Small intestine (tissue), 7 donors: Measurements from ENCODE around the gene CNOT11. TPM values are rescaled to one million over a fixed set of nuclear protein-coding genes. Genes with fewer than 3 reads are reported as not detected.
"Not testable (repeated sequence)": the region's sequence is repeated elsewhere in the genome, so short reads cannot be mapped to it uniquely, and the experiment has no call there.

Source experiments
- DNase-seq, 2 donors: peaks; one replicate each; pipeline versions ENCODE4 v3.0.0 to v3.0.0-alpha.2; 2013
- FAIRE-seq: peaks from 2 replicates; lab custom pipeline; 2012; peaks lifted over from hg19 to GRCh38; lab: Jason Lieb, UNC
- H3K27ac ChIP-seq, 3 donors: one replicate each; pipeline ENCODE4 v1.5.1; 2013; ENCODE audit warnings: low read length in 2 of 3, mild to moderate bottlenecking in 2 of 3, control low read depth in 1 of 3, inconsistent platforms in 1 of 3, low read depth in 1 of 3, moderate library complexity in 1 of 3
- H3K27me3 ChIP-seq, 3 donors: one replicate each; pipeline ENCODE4 v1.6.1; 2013; ENCODE audit warnings: low read length in 3 of 3, inconsistent platforms in 1 of 3; ENCODE audit not compliant: control insufficient read depth in 3 of 3, insufficient read depth in 3 of 3
- H3K36me3 ChIP-seq, 3 donors: one replicate each; pipeline ENCODE4 v1.6.1; 2013; ENCODE audit warnings: low read length in 3 of 3, inconsistent platforms in 1 of 3, low read depth in 1 of 3, mild to moderate bottlenecking in 1 of 3, moderate library complexity in 1 of 3; ENCODE audit not compliant: control insufficient read depth in 3 of 3, insufficient read depth in 2 of 3
- H3K4me1 ChIP-seq, 3 donors: one replicate each; pipeline ENCODE4 v1.6.1; 2013; ENCODE audit warnings: low read length in 2 of 3, inconsistent platforms in 1 of 3, low read depth in 1 of 3, mild to moderate bottlenecking in 1 of 3, moderate library complexity in 1 of 3; ENCODE audit not compliant: control insufficient read depth in 3 of 3, insufficient read depth in 2 of 3
- H3K4me3 ChIP-seq, 3 donors: one replicate each; pipeline ENCODE4 v1.5.1; 2013; ENCODE audit warnings: low read length in 3 of 3, control low read depth in 1 of 3, inconsistent platforms in 1 of 3, low read depth in 1 of 3, mild to moderate bottlenecking in 1 of 3, moderate library complexity in 1 of 3
- H3K9me3 ChIP-seq, 2 donors: one replicate each; pipeline ENCODE4 v1.6.1; 2013; ENCODE audit warnings: low read depth in 1 of 2, low read length in 1 of 2; ENCODE audit not compliant: control insufficient read depth in 2 of 2, insufficient read depth in 1 of 2
- WGBS, 3 donors: extraction: QIAGEN DNeasy Blood & Tissue Kit; methylation state at CpG; one replicate each; pipeline ENCODE4 v1.1.7; 2013; 5-methylcytosine and 5-hydroxymethylcytosine counted together
- polyA plus RNA-seq, 4 donors: library from polyadenylated mRNA; stranded (reverse) in 3 of 4; unstranded in 1 of 4; fragments of 200-250 nt in 3 of 4; fragments of 120-200 nt in 1 of 4; gene quantifications; one replicate each; pipeline versions ENCODE4 v1.2.1 to v1.2.3, GENCODE V29; 2013
- donor health status: healthy with polysubstance abuse.
- donor health status: control.
- donor health status: control.
- donor health status: Bipolar disorder and iron deficiency.
- donor health status: healthy.

CNOT11 gene
- polyA plus RNA-seq, 4 donors, result 22.4 to 53.3 (median 27.8) TPM

- no peaks in the 10 kb centered on the region for H3K27me3 ChIP-seq
- H3K36me3 ChIP-seq, result no peaks in the 10 kb centered on the region
- peaks cover 9 to 23% (median 18%) of the 10 kb centered on the region in 3 donors for H3K4me1 ChIP-seq
- H3K27ac ChIP-seq, result peak within 1 kb of the TSS; percentile 85 to 97 (median 85)
- FAIRE-seq, result no peak
- 1 to 2% (median 2%) methylated on average over 70 to 76 of the region's 76 CpGs for WGBS, 3 donors
- peak; percentile 92 to 97 for DNase-seq
- no peaks in the 10 kb centered on the region for H3K9me3 ChIP-seq
- H3K4me3 ChIP-seq, result peak within 1 kb of the TSS; percentile 80 to 91 (median 82)
Observed at GRCh38 chr2:101308432-101309210, 55.9 kb downstream of the CNOT11 start, which contains the start of gene RNF149. RNF149 (minus strand) TSS chr2:101308701; CDS start chr2:101308588, 113 bp downstream.

- 50 to 73% (median 67%) methylated on average over 10 of the region's 10 CpGs for WGBS, 3 donors
- no peak for FAIRE-seq
- no peak overlapping the region for H3K4me3 ChIP-seq
Observed at GRCh38 chr2:101310090-101310833, 57.6 kb downstream of the CNOT11 start.

DNA sequence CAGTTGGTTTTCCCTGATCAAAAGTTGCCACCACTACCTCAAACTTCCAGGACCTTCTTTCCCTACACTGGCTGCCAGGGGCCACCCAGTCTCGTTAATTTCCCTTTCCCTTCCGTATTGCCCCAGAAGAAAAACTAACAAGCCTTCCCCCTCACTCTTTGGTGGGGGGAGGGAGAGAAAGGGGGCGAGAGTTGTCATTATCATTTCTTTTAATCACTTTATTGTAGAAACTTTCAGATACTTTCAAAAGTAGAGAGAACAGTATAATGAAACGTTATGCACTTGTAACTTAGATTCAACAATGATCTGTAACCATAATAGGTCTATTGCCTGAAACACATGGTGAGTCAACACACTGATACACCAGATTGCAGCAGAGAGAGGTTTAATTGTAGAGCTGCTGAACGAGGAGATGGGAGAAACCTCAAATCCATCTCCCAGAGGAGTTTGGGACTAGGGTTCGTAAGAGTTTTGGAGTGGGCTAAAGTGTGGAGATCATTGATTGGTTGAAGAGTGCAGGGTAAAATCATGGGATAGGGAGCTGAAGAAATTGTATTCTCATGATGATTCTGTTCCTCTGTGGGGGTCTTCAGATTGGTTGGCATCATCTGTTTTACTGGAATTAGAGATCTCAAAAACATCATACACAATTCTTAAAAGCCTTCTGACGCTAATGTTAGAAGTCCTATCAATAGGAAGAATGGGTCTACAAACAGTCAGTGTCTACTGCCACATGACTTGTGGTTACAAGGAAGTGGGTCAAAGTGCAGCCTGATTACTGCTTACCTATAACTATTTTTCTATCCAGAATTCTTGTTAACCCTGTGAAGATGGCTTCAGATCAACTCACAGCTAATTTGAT lies 58.4 kb downstream of the CNOT11 start:
- DNase-seq (peak; percentile 64 to 76), FAIRE-seq (no peak)
- H3K4me3 ChIP-seq, result no peak overlapping the region

More at GRCh38 chr2:101310090-101310833, 57.6 kb downstream of the CNOT11 start:
- H3K27ac ChIP-seq, result peak overlapping the region; percentile 30 to 71 (median 32)
- no peaks in the 10 kb centered on the region for H3K27me3 ChIP-seq
- no peaks in the 10 kb centered on the region for H3K36me3 ChIP-seq
- H3K4me1 ChIP-seq, result peaks cover 9 to 23% (median 13%) of the 10 kb centered on the region in 3 donors
- no peaks in the 10 kb centered on the region for H3K9me3 ChIP-seq
- peak in 1 of 2 donors; percentile 54 for DNase-seq

DNA sequence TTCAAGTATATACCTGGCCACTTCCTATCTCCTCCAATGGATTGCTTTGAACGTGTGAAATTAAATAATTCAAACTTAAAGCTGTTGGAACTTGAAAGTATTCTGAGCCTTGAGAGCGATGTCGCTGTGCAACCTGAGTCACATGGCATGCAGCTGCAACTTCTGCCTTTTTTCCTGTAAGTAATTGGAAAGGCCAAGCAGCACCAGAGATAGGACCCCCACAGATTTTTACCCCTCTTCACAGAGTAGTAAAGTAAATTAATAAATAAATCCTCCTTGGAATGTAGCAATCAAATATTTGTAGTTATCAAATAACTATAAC lies 59.0 kb downstream of the CNOT11 start:
- 27 to 51% (median 28%) methylated on average over 3 of the region's 3 CpGs for WGBS, 3 donors

More for the DNA sequence above, 58.4 kb downstream of the CNOT11 start:
- Histone ChIP-seq H3K9me3 (no peaks in the 10 kb centered on the region), H3K36me3 (no peaks in the 10 kb centered on the region), H3K27me3 (no peaks in the 10 kb centered on the region), H3K4me1 (peaks cover 8 to 23% (median 9%) of the 10 kb centered on the region in 3 donors), H3K27ac (peak overlapping the region; percentile 30 to 71 (median 32))
- WGBS, 3 donors, result 30 to 63% (median 42%) methylated on average over 7 of the region's 7 CpGs

GRCh38 chr2:101316568-101316967 lies 63.9 kb downstream of the CNOT11 start:
- H3K36me3 ChIP-seq, FAIRE-seq, H3K4me1 ChIP-seq, H3K4me3 ChIP-seq, H3K9me3 ChIP-seq, H3K27me3 ChIP-seq, DNase-seq, H3K27ac ChIP-seq: not testable (repeated sequence)
- 88 to 91% (median 90%) methylated on average over 5 to 6 of the region's 6 CpGs for WGBS, 3 donors

More for the DNA sequence above, 59.0 kb downstream of the CNOT11 start:
- Histone ChIP-seq H3K27ac (no peak overlapping the region), H3K27me3 (no peaks in the 10 kb centered on the region), H3K36me3 (no peaks in the 10 kb centered on the region), H3K4me3 (no peak overlapping the region), H3K4me1 (peaks cover 4 to 18% (median 9%) of the 10 kb centered on the region in 3 donors), H3K9me3 (no peaks in the 10 kb centered on the region)
- no peak for FAIRE-seq
- no peak for DNase-seq

Other genes with a start within 250 kb of the CNOT11 start
- 100 to 1,000 TPM in 1 of 4 donors, 10 to 100 TPM in 3; 12.6 to 113 (median 28.2) TPM for gene TBC1D8, start 101.5 kb upstream of the CNOT11 start, polyA plus RNA-seq
- 10 to 100 TPM; 23.0 to 68.0 (median 28.5) TPM for gene RNF149, start 55.8 kb downstream of the CNOT11 start, polyA plus RNA-seq
- 1 to 10 TPM in 1 of 4 donors, under 1 TPM in 2, not detected in 1; under 0.01 to 6.8 (median 0.24) TPM for gene CREG2, start 134.6 kb downstream of the CNOT11 start, polyA plus RNA-seq
- gene RFX8, start 222.2 kb downstream of the CNOT11 start, polyA plus RNA-seq, result under 1 TPM in 2 of 4 donors, not detected in 2; 0.10 to 0.35 TPM